Fibroblast of lung (primary cell): ENCODE measurements around the gene MLYCD. TPM values are rescaled to one million over a fixed set of nuclear protein-coding genes. Genes with fewer than 3 reads are reported as not detected.
"Not testable (repeated sequence)": the region's sequence is repeated elsewhere in the genome, so short reads cannot be mapped to it uniquely, and the experiment has no call there.

ENCODE experiments used
- DNase-seq, 2 donors: peaks; one replicate each; pipeline versions ENCODE4 v3.0.0 to v3.0.0-alpha.2; 2010; ENCODE audit warnings: low read depth in 2 of 2
- H2AFZ ChIP-seq: 2 replicates; pipeline ENCODE4 v1.5.1; 2012; ENCODE audit warnings: low read length, control low read depth, inconsistent platforms
- H3K27ac ChIP-seq: 2 replicates; pipeline ENCODE4 v1.5.1; 2011; ENCODE audit warnings: low read length, control low read depth; ENCODE audit not compliant: insufficient read depth
- H3K27me3 ChIP-seq: 2 replicates; pipeline ENCODE4 v1.5.1; 2011; ENCODE audit warnings: mild to moderate bottlenecking, low read length; ENCODE audit not compliant: control insufficient read depth, insufficient read depth
- H3K36me3 ChIP-seq: 2 replicates; pipeline ENCODE4 v1.5.1; 2011; ENCODE audit warnings: low read length; ENCODE audit not compliant: control insufficient read depth, insufficient read depth
- H3K4me1 ChIP-seq: 2 replicates; pipeline ENCODE4 v1.5.1; 2011; ENCODE audit warnings: low read length; ENCODE audit not compliant: control insufficient read depth, insufficient read depth; ENCODE audit errors: extremely low read depth
- H3K4me2 ChIP-seq: 2 replicates; pipeline ENCODE4 v1.5.1; 2011; ENCODE audit warnings: low read length, control low read depth; ENCODE audit not compliant: insufficient read depth; ENCODE audit errors: extremely low read depth
- H3K4me3 ChIP-seq, 4 experiments: fragments of 200-600 bp in 1 of 4; sonication (generic) in 1 of 4; replicated peaks in 1 of 4; 2 replicates each; pipeline ENCODE4 v1.5.1; 2011 to 2016; ENCODE audit warnings: low read length in 4 of 4, low read depth in 3 of 4, mild to moderate bottlenecking in 3 of 4, control low read depth in 2 of 4, inconsistent platforms in 1 of 4, mixed read lengths in 1 of 4; ENCODE audit not compliant: insufficient read depth in 1 of 4; ENCODE audit errors: control extremely low read depth in 1 of 4
- H3K79me2 ChIP-seq: 2 replicates; pipeline ENCODE4 v1.5.1; 2012; ENCODE audit warnings: mild to moderate bottlenecking, low read length, inconsistent platforms; ENCODE audit not compliant: control insufficient read depth, insufficient read depth
- H3K9ac ChIP-seq: 2 replicates; pipeline ENCODE4 v1.5.1; 2011; ENCODE audit warnings: mild to moderate bottlenecking, low read length, control low read depth; ENCODE audit not compliant: insufficient read depth
- H3K9me3 ChIP-seq: 2 replicates; pipeline ENCODE4 v1.5.1; 2012; ENCODE audit warnings: low read depth, low read length; ENCODE audit not compliant: control insufficient read depth, insufficient read depth
- H4K20me1 ChIP-seq: 2 replicates; pipeline ENCODE4 v1.5.1; 2011; ENCODE audit warnings: low read length; ENCODE audit not compliant: control insufficient read depth, insufficient read depth; ENCODE audit errors: extremely low read depth
- EZH2 ChIP-seq: IDR thresholded peaks from 2 replicates; pipeline ENCODE4 v1.5.1; 2012; ENCODE audit warnings: low read length, control low read depth, mild to moderate bottlenecking; ENCODE audit errors: missing control alignments
- polyA plus RNA-seq, 2 donors: library from polyadenylated mRNA; depleted of rRNA in 1 of 2; stranded (reverse) in 1 of 2; unstranded in 1 of 2; fragments of >200 nt; gene quantifications; 2 replicates each; pipeline ENCODE4 v1.2.1, GENCODE V29; 2011 to 2012; ENCODE audit warnings: missing spikeins in 1 of 2
- total RNA-seq: library from RNA; depleted of rRNA; stranded (reverse); fragments of >200 nt; gene quantifications from 2 replicates; pipeline ENCODE4 v1.2.1, GENCODE V29; 2014
- TF ChIP-seq, protein P1 (sequence below), 2 donors: IDR thresholded peaks in 1 of 2; conservative IDR thresholded peaks in 1 of 2; 1 replicate in 1 of 2; 2 replicates in 1 of 2; pipeline ENCODE4 v1.5.1; 2011 to 2012; ENCODE audit warnings: low read length in 2 of 2, control low read depth in 1 of 2, inconsistent platforms in 1 of 2, low read depth in 1 of 2, mild to moderate bottlenecking in 1 of 2

MLYCD gene
- total and polyA plus RNA-seq, 2 donors (not counting 1 experiment from before 2014, with no cell fraction given): 1.0 to 3.8 TPM

DNA sequence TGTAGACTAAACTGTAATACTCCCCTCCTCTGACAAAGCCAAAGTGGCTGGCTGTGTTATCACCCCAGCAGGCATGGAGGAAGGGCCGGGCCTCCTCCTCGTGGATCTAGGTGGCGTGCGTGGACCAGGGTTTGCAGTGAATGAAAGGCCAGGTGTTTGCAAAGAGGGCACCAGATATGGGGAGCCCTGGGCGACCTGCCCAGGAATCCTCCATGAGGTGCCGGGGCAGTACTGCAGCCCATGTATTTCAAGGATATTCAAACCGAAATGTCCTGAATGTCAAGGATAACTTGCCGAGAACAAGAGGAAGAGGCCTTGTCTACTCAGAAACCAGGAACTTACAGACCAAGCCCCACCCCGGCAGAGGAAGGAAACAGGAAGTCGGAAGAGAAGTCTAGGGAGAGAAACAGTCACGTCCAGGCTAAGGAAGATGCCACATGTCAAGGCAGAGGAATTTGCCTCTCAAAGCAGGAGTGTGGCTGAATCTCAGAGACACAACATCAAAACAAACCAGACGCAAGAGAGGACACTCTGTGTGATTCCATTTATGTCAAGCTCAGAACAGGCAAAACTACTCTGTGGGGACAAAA is 40.4 kb downstream of the MLYCD start:
- Histone ChIP-seq H3K27ac (no peak overlapping the region), H3K9me3 (no peaks in the 10 kb centered on the region), H4K20me1 (no peaks in the 10 kb centered on the region), H3K79me2 (no peaks in the 10 kb centered on the region), H3K4me2 (no peak overlapping the region), H3K4me1 (no peaks in the 10 kb centered on the region), H2AFZ (peak overlapping the region; percentile 35), H3K9ac (no peak overlapping the region), H3K36me3 (no peaks in the 10 kb centered on the region), H3K27me3 (no peaks in the 10 kb centered on the region), H3K4me3 (no peak overlapping the region)
- DNase-seq: no peak
- TF ChIP-seq EZH2: no peak
- TF ChIP-seq, protein P1, sequence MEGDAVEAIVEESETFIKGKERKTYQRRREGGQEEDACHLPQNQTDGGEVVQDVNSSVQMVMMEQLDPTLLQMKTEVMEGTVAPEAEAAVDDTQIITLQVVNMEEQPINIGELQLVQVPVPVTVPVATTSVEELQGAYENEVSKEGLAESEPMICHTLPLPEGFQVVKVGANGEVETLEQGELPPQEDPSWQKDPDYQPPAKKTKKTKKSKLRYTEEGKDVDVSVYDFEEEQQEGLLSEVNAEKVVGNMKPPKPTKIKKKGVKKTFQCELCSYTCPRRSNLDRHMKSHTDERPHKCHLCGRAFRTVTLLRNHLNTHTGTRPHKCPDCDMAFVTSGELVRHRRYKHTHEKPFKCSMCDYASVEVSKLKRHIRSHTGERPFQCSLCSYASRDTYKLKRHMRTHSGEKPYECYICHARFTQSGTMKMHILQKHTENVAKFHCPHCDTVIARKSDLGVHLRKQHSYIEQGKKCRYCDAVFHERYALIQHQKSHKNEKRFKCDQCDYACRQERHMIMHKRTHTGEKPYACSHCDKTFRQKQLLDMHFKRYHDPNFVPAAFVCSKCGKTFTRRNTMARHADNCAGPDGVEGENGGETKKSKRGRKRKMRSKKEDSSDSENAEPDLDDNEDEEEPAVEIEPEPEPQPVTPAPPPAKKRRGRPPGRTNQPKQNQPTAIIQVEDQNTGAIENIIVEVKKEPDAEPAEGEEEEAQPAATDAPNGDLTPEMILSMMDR (conservative IDR thresholded peaks at IDR 0.05 in 1 of 2, IDR thresholded peaks at IDR 0.05 in 1 of 2; ENCODE audit: low read depth in 1 of 2, low read length in 2 of 2): no peak

DNA sequence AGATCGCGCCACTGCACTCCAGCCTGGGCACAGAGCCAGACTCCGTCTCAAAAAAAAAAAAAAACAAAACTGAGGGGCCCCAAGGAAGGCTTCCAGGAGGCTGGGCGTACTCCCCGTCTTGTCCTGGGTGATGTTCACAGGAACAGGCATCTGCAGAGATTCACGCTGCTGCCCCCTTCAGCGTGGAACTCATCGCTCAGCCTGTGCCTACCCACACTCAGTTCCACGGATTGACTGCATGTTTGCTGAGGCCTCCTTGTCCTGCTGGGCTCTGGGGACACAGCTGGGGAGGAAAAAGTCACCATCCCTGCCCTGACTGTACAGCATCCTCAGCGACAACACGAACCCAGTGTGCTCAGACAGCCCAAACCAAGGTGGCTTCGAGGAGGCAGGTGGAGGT is 41.2 kb downstream of the MLYCD start:
- TF ChIP-seq, protein P1 (conservative IDR thresholded peaks at IDR 0.05 in 1 of 2, IDR thresholded peaks at IDR 0.05 in 1 of 2; ENCODE audit: low read depth in 1 of 2, low read length in 2 of 2): no peak
- no peak for TF ChIP-seq EZH2
- Histone ChIP-seq H2AFZ (no peak overlapping the region), H3K27me3 (no peaks in the 10 kb centered on the region), H3K9me3 (no peaks in the 10 kb centered on the region), H3K4me1 (no peaks in the 10 kb centered on the region), H3K9ac (no peak overlapping the region), H3K27ac (no peak overlapping the region), H3K79me2 (no peaks in the 10 kb centered on the region), H3K36me3 (no peaks in the 10 kb centered on the region), H4K20me1 (no peaks in the 10 kb centered on the region), H3K4me2 (no peak overlapping the region), H3K4me3 (no peak overlapping the region)
- DNase-seq: no peak

- no peaks in the 10 kb centered on the region for H3K79me2 ChIP-seq
- H3K36me3 ChIP-seq: no peaks in the 10 kb centered on the region
- no peaks in the 10 kb centered on the region for H3K4me1 ChIP-seq
- H3K27ac ChIP-seq: no peak overlapping the region
- no peaks in the 10 kb centered on the region for H4K20me1 ChIP-seq
- H3K9me3 ChIP-seq: no peaks in the 10 kb centered on the region
- no peak overlapping the region for H3K4me2 ChIP-seq
- no peak for DNase-seq
- no peak overlapping the region for H2AFZ ChIP-seq
- H3K9ac ChIP-seq: no peak overlapping the region
- no peaks in the 10 kb centered on the region for H3K27me3 ChIP-seq
- TF ChIP-seq EZH2: no peak
- TF ChIP-seq, protein P1 (conservative IDR thresholded peaks at IDR 0.05 in 1 of 2, IDR thresholded peaks at IDR 0.05 in 1 of 2; ENCODE audit: low read depth in 1 of 2, low read length in 2 of 2): no peak
- no peak overlapping the region for H3K4me3 ChIP-seq
These were observed 41.9 kb downstream of the MLYCD start for GRCh38 chr16:83940630-83941378.

GRCh38 chr16:83941546-83941945 is 42.6 kb downstream of the MLYCD start:
- not testable (repeated sequence) for H3K36me3 ChIP-seq, H3K9ac ChIP-seq, H3K79me2 ChIP-seq, H3K4me1 ChIP-seq, H3K27ac ChIP-seq, DNase-seq, H2AFZ ChIP-seq, H3K9me3 ChIP-seq, H3K27me3 ChIP-seq, H3K4me2 ChIP-seq, H4K20me1 ChIP-seq, H3K4me3 ChIP-seq
